ENCODE data around the gene USP16. TPM values are rescaled to one million over a fixed set of nuclear protein-coding genes. Genes with fewer than 3 reads are reported as not detected.
"Not testable (repeated sequence)": the region's sequence is repeated elsewhere in the genome, so short reads cannot be mapped to it uniquely, and the experiment has no call there.

USP16 gene
- total RNA-seq, result 10 to 100 TPM; 39.3 to 42.1 TPM

DNA sequence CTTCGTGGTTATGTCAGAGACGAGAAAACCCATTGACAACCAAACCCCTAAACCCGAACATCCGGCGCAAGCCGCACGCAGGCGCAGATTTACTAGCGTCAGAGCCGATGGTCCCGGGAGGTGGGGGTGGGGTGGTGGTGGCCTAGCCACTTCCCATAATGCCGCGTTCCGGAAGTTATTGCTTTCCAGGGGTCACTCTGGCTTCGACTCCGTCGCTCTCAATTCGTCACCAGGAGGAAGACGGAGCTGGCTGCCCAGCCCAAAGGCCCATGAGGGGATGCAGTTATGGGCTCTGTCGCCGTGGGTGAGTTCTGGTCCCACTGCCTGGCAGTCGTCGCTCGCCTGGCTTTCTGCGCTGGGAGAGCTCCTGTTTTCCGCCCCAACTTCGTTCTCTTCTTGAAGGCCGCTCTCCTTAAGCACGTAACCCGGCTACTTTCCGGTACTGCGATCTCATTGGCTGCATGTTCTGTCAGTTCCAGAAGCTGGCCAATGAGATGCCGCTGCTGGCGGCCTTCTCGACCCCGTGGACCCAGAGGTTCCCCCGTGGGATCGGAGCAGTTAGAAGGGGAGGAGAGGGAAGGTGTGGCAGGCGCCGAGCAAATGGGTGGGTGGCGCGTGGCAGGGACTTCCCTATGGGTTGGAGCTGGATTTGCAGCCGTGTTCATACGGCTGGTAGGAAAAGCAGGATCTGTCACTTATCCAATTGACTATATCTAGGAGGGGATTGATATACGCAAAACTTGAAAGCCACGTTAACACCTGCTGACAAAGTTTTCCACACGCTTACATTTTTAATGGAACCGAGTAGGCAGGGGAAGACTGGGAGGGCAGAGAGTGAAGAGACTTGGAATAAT, at the start of gene USP16:
Gene USP16 (plus strand): TSS at position 195 of the 854 bp plus-strand sequence. CDS start 3,246 bp downstream, outside the sequence.
- Mint-ChIP-seq H3K36me3 (peaks cover 16% of the 10 kb centered on the region), H3K4me3 (peak within 1 kb of the TSS; percentile 100), H3K4me1 (ENCODE audit: low read depth) (peaks cover 50% of the 10 kb centered on the region), H3K27ac (peak within 1 kb of the TSS; percentile 100), H3K27me3 (no peaks in the 10 kb centered on the region), H3K9me3 (no peaks in the 10 kb centered on the region)
- ChIA-PET CTCF (interaction anchor here (0.6 to 1.9 kb wide), 6 partner anchors 19 to 279 kb away, joined by 3 to 10 read pairs (median 4); partner anchors contain the start of genes CCT8 and LTN1), POLR2A (interaction anchor here (0.7 to 2.5 kb wide), 10 partner anchors 9 to 278 kb away, joined by 3 to 34 read pairs (median 4); partner anchors contain the start of genes CCT8 and LTN1)
- peak; percentile 96 for DNase-seq
- intact Hi-C loops (cut with micrococcal nuclease), result loop anchor here (1.0 to 10.0 kb wide), 6 partner anchors 22 to 276 kb away; partner anchors contain the start of gene CCT8

GRCh38 chr21:28975397-28975796, 49.1 kb upstream of the USP16 start:
- Mint-ChIP-seq H3K36me3 (peaks cover 27% of the 10 kb centered on the region), H3K27ac (no peak overlapping the region), H3K4me1 (ENCODE audit: low read depth) (peaks cover 10% of the 10 kb centered on the region), H3K9me3 (no peaks in the 10 kb centered on the region), H3K4me3 (no peak overlapping the region), H3K27me3 (no peaks in the 10 kb centered on the region)
- intact Hi-C loops (cut with micrococcal nuclease), result no loop called here
- POLR2A ChIA-PET, result interaction anchor here (0.6 kb wide), 1 partner anchor 204 kb away, joined by 3 read pairs; no protein-coding TSS in a partner anchor
- CTCF ChIA-PET, result interaction anchor here (0.7 kb wide), 1 partner anchor 9 kb away, joined by 3 read pairs; no protein-coding TSS in a partner anchor
- no peak for DNase-seq

DNA sequence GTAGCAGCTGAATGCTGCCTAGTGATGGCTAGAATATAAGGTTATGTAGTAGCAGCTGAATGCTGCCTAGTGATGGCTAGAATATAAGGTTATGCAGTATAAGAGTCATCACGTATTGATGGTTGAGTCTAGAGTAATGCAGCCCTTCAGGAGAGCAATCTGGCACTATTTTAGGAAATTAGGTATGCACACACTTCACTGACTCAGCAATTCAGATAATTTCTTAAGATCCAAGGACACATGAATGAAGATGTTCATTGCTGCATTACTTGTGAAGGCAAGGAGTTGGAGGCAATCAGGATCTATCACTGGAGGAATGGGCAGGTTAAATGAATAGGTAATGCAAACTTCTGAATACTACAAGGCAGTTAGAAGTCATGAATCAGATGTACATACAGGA, 45.4 kb upstream of the USP16 start:
- intact Hi-C loops (cut with micrococcal nuclease), result no loop called here
- H3K9me3 Mint-ChIP-seq, result no peaks in the 10 kb centered on the region
- no peak overlapping the region for H3K27ac Mint-ChIP-seq
- ChIA-PET POLR2A (no interaction called here), CTCF (no interaction called here)
- peaks cover 24% of the 10 kb centered on the region for H3K36me3 Mint-ChIP-seq
- H3K4me3 Mint-ChIP-seq, result no peak overlapping the region
- DNase-seq, result no peak
- peaks cover 8% of the 10 kb centered on the region for H3K4me1 Mint-ChIP-seq (ENCODE audit: low read depth)
- H3K27me3 Mint-ChIP-seq, result no peaks in the 10 kb centered on the region

DNA sequence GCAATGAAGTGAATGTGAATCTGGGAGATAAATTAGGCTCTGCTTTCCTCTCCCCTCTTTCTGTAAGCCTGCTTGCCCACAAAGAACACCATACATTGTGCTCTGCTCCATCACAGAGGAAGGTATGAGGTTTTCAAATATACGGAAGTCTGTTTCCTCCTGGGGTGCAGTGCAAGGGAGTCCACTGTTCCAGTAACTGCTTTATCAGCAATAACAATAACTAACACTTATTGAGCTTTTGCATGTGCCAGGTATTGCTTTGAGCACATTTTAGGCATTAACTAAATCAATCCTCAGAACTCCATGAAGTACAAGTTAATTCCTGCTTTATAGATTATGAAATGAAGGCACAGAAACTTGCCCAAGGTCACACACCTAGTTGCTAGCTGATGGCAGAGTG, 41.8 kb upstream of the USP16 start:
- ChIA-PET CTCF (no interaction called here), POLR2A (no interaction called here)
- peaks cover 6% of the 10 kb centered on the region for H3K4me1 Mint-ChIP-seq (ENCODE audit: low read depth)
- H3K9me3 Mint-ChIP-seq, result no peaks in the 10 kb centered on the region
- intact Hi-C loops (cut with micrococcal nuclease), result no loop called here
- no peak overlapping the region for H3K4me3 Mint-ChIP-seq
- H3K27me3 Mint-ChIP-seq, result no peaks in the 10 kb centered on the region
- peaks cover 21% of the 10 kb centered on the region for H3K36me3 Mint-ChIP-seq
- DNase-seq, result no peak
- H3K27ac Mint-ChIP-seq, result peak overlapping the region; percentile 16

DNA sequence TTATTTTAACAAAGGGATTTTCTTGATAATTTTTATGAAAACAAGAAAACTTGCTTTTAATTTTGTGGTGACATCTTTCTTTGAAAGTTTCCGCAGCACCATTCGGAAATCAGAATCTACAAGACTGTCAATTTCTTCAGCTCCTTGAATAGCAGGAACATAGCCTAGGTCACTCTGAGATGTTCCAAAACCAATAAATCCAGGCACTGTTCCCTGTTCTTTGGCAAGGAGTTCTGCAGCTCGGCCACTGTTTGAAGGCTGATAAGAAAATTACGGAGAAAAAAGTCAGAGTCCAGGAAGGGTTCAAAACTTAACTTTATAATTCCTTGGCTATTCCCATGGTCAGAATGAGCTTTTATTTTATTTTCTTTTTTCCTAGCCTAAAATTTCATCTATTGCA, 37.8 kb upstream of the USP16 start:
- POLR2A ChIA-PET, result interaction anchor here (0.5 kb wide), 1 partner anchor 39 kb away, joined by 3 read pairs; no protein-coding TSS in a partner anchor
- CTCF ChIA-PET, result no interaction called here
- peaks cover 37% of the 10 kb centered on the region for H3K4me1 Mint-ChIP-seq (ENCODE audit: low read depth)
- H3K4me3 Mint-ChIP-seq, result no peak overlapping the region
- no peaks in the 10 kb centered on the region for H3K9me3 Mint-ChIP-seq
- H3K27ac Mint-ChIP-seq, result no peak overlapping the region
- no peak for DNase-seq
- intact Hi-C loops (cut with micrococcal nuclease), result no loop called here
- peaks cover 19% of the 10 kb centered on the region for H3K36me3 Mint-ChIP-seq
- H3K27me3 Mint-ChIP-seq, result no peaks in the 10 kb centered on the region

GRCh38 chr21:28988146-28988545, 36.3 kb upstream of the USP16 start:
- H3K27ac Mint-ChIP-seq, result peak overlapping the region; percentile 71
- H3K4me3 Mint-ChIP-seq; POLR2A ChIA-PET; H3K9me3 Mint-ChIP-seq; CTCF ChIA-PET; intact Hi-C loops (cut with micrococcal nuclease); H3K27me3 Mint-ChIP-seq: not testable (repeated sequence)
- peaks cover 43% of the 10 kb centered on the region for H3K4me1 Mint-ChIP-seq (ENCODE audit: low read depth)
- peak; percentile 50 for DNase-seq
- H3K36me3 Mint-ChIP-seq, result peaks cover 18% of the 10 kb centered on the region

GRCh38 chr21:28991861-28992525, 32.5 kb upstream of the USP16 start:
- peaks cover 7% of the 10 kb centered on the region for H3K36me3 Mint-ChIP-seq
- peaks cover 54% of the 10 kb centered on the region for H3K4me1 Mint-ChIP-seq (ENCODE audit: low read depth)
- H3K27me3 Mint-ChIP-seq, result no peaks in the 10 kb centered on the region
- CTCF ChIA-PET, result interaction anchor here (0.6 to 2.4 kb wide), 3 partner anchors 11 to 33 kb away, joined by 3 to 10 read pairs (median 6); partner anchors contain the start of gene USP16
- peak overlapping the region; percentile 95 for H3K27ac Mint-ChIP-seq
- H3K4me3 Mint-ChIP-seq, result peak overlapping the region; percentile 93
- no peaks in the 10 kb centered on the region for H3K9me3 Mint-ChIP-seq
- no peak for DNase-seq
- intact Hi-C loops (cut with micrococcal nuclease), result loop anchor here (2.0 to 5.0 kb wide), 2 partner anchors 160 to 225 kb away; no protein-coding TSS in a partner anchor
- POLR2A ChIA-PET, result interaction anchor here (1.4 to 3.4 kb wide), 6 partner anchors 11 to 82 kb away, joined by 3 to 62 read pairs (median 16); partner anchors contain the start of genes CCT8, RWDD2B and USP16

DNA sequence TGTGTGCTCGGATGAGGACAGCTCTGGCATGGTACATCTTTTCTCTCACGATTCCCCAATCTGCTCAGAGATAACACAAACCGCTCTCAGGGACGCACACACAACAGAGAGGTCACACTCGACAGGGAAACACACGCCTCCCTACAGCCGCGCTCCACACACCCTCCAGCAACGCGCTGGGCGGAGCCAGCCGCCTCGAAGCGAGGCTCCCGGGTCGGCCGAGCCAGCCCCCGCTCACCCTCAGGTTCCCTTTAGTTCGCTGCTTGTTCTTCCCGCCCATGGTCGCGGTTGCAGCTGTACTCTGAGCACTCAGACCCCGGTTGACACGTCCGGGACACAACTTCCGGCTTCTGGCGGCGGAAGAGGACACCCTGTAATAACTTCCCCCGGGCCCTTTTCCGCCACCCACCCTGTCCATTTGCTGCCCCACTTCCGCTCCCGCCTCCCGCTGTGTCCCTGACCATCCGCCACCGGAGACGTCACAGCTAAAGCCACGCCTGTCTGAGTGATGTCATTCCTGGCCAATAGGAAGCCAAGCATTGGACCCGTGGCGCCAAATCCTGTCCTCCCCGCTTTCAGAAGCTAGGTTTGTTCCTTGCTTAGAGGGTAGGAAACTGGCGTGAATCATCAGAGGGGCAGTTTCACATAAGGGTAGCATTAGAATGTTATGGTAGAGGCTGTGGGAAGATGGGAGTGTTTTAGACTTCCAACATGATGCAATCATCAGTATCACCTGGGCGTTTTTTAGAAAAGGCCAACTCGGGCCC, 31.8 kb upstream of the USP16 start, which contains the start of gene LTN1:
Gene LTN1 (minus strand): TSS at position 352 of the 767 bp plus-strand sequence. CDS start 72 bp downstream, at position 280.
- peaks cover 48% of the 10 kb centered on the region for H3K4me1 Mint-ChIP-seq (ENCODE audit: low read depth)
- H3K4me3 Mint-ChIP-seq, result peak within 1 kb of the TSS; percentile 93
- no peaks in the 10 kb centered on the region for H3K9me3 Mint-ChIP-seq
- peak; percentile 100 for DNase-seq
- H3K36me3 Mint-ChIP-seq, result peaks cover 9% of the 10 kb centered on the region
- H3K27me3 Mint-ChIP-seq, result no peaks in the 10 kb centered on the region
- CTCF ChIA-PET, result interaction anchor here (0.6 to 2.4 kb wide), 4 partner anchors 10 to 81 kb away, joined by 3 to 10 read pairs (median 4); partner anchors contain the start of gene USP16
- intact Hi-C loops (cut with micrococcal nuclease), result loop anchor here (1.0 to 5.0 kb wide), 7 partner anchors 10 to 306 kb away; partner anchors contain the start of genes BACH1, CCT8 and USP16
- peak within 1 kb of the TSS; percentile 95 for H3K27ac Mint-ChIP-seq
- POLR2A ChIA-PET, result interaction anchor here (0.9 to 3.4 kb wide), 8 partner anchors 10 to 160 kb away, joined by 3 to 62 read pairs (median 8); partner anchors contain the start of genes CCT8, RWDD2B and USP16

DNA sequence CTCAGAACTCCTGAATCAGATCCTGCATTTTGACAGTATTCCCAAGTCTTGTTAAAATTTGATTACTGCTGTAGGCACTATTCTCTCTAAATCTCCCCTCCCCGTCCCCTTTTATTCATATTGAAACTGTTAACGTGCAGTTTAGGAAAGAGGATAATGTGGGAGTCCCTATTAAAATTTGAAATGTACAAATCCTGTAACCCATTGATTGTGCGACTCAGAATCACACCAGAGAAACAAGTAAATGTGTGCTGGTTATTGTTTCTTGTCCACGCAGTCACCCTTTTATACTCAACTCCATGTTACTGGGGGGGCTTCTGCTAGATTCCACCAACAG, 31.2 kb upstream of the USP16 start:
- no peaks in the 10 kb centered on the region for H3K9me3 Mint-ChIP-seq
- peak overlapping the region; percentile 93 for H3K4me3 Mint-ChIP-seq
- H3K27ac Mint-ChIP-seq, result peak overlapping the region; percentile 95
- no peaks in the 10 kb centered on the region for H3K27me3 Mint-ChIP-seq
- ChIA-PET POLR2A (interaction anchor here (0.9 to 3.4 kb wide), 8 partner anchors 9 to 161 kb away, joined by 3 to 62 read pairs (median 8); partner anchors contain the start of genes CCT8, RWDD2B and USP16), CTCF (interaction anchor here (1.4 to 2.4 kb wide), 3 partner anchors 9 to 81 kb away, joined by 3 to 10 read pairs (median 6); partner anchors contain the start of gene USP16)
- peaks cover 45% of the 10 kb centered on the region for H3K4me1 Mint-ChIP-seq (ENCODE audit: low read depth)
- intact Hi-C loops (cut with micrococcal nuclease), result loop anchor here (1.0 to 5.0 kb wide), 7 partner anchors 9 to 305 kb away; partner anchors contain the start of genes BACH1, CCT8 and USP16
- DNase-seq, result no peak
- H3K36me3 Mint-ChIP-seq, result peaks cover 7% of the 10 kb centered on the region

DNA sequence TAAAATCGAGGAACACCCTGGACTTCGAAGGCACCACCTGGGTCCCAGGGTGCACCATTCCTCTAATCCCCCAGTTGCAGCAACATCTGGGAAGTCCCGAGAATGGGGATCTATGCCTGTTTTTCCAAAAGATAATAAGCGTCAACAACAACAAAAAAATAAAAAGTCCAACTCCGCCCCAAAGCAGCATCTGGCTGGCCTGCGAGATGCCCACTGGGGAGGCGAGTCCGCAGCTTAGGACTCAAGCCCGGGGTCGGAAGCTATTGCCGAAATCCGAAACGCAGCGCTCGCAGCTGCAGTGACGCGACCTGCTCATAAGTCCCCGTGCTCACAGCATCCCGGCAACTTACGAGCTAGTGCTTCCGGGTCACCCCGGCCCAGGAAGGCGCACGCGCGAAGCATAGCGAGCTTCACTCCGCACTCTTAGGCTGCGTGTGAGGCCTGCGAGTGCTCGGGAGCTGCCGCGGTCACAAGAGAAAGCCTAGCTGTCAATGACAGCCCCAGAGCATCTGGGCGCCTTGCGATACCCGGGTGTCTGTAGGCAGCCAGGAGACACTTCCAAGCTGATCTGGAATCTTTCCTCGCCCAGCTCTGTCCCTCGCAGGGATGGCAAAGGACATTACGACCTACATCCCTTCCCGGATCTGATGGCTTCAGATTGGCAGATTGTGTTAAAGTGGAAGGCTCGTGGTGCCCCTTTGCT, 21.9 kb upstream of the USP16 start:
- DNase-seq, result peak; percentile 97
- H3K27me3 Mint-ChIP-seq, result no peaks in the 10 kb centered on the region
- no peaks in the 10 kb centered on the region for H3K9me3 Mint-ChIP-seq
- ChIA-PET CTCF (interaction anchor here (0.9 to 1.2 kb wide), 4 partner anchors 10 to 25 kb away, joined by 3 to 11 read pairs (median 5); partner anchors contain the start of genes LTN1, RWDD2B and USP16), POLR2A (interaction anchor here (0.7 to 1.8 kb wide), 9 partner anchors 9 to 117 kb away, joined by 3 to 62 read pairs (median 8); partner anchors contain the start of genes CCT8, LTN1, RWDD2B and USP16)
- peak overlapping the region; percentile 89 for H3K4me3 Mint-ChIP-seq
- peaks cover 10% of the 10 kb centered on the region for H3K4me1 Mint-ChIP-seq (ENCODE audit: low read depth)
- peaks cover 3% of the 10 kb centered on the region for H3K36me3 Mint-ChIP-seq
- peak overlapping the region; percentile 97 for H3K27ac Mint-ChIP-seq
- intact Hi-C loops (cut with micrococcal nuclease), result loop anchor here (1.0 to 2.0 kb wide), 4 partner anchors 9 to 70 kb away; partner anchors contain the start of genes CCT8, RWDD2B and USP16
